NCI-H460 (cell line): ENCODE measurements around the gene LHPP. TPM values are rescaled to one million over a fixed set of nuclear protein-coding genes. Genes with fewer than 3 reads are reported as not detected.

Source experiments
- DNase-seq: peaks from one replicate; pipeline ENCODE4 v3.0.0-alpha.2; 2016; ENCODE audit warnings: low read depth; ENCODE audit errors: extremely low read depth
- total RNA-seq: library from RNA; depleted of rRNA; stranded (reverse); fragments of >200 nt; shearing (Covaris generic); gene quantifications from 2 replicates; pipeline ENCODE4 v1.2.3, GENCODE V29; 2014

Gene LHPP
- total RNA-seq, 1 experiment from 2014 or later = 1.6 TPM

- DNase-seq = no peak
Measured at GRCh38 chr10:124494046-124494807, 32.6 kb downstream of the LHPP start.

GRCh38 chr10:124495162-124495561 is 33.5 kb downstream of the LHPP start:
- no peak for DNase-seq

GRCh38 chr10:124495725-124496124 is 34.1 kb downstream of the LHPP start:
- DNase-seq = no peak

- no peak for DNase-seq
Measured at GRCh38 chr10:124496150-124496549, 34.5 kb downstream of the LHPP start.

- no peak for DNase-seq
Measured at GRCh38 chr10:124496620-124497019, 35.0 kb downstream of the LHPP start.

GRCh38 chr10:124497196-124497881 is 35.7 kb downstream of the LHPP start:
- no peak for DNase-seq

- DNase-seq = no peak
Measured at GRCh38 chr10:124498056-124498455, 36.4 kb downstream of the LHPP start.

- DNase-seq = no peak
Measured at GRCh38 chr10:124500757-124501156, 39.1 kb downstream of the LHPP start.

- no peak for DNase-seq
Measured at GRCh38 chr10:124504711-124505110, 43.1 kb downstream of the LHPP start.

- DNase-seq = no peak
Measured at GRCh38 chr10:124505279-124505678, 43.7 kb downstream of the LHPP start.

GRCh38 chr10:124508070-124508667 is 46.5 kb downstream of the LHPP start:
- DNase-seq = no peak

GRCh38 chr10:124508907-124509454 is 47.4 kb downstream of the LHPP start:
- no peak for DNase-seq

- DNase-seq = no peak
Measured at GRCh38 chr10:124509880-124510632, 48.4 kb downstream of the LHPP start.

- DNase-seq = no peak
Measured at GRCh38 chr10:124510759-124511158, 49.1 kb downstream of the LHPP start.

GRCh38 chr10:124511205-124512039 is 49.8 kb downstream of the LHPP start:
- DNase-seq = no peak

GRCh38 chr10:124512040-124512428 is 50.4 kb downstream of the LHPP start:
- no peak for DNase-seq

GRCh38 chr10:124512600-124512999 is 51.0 kb downstream of the LHPP start:
- DNase-seq = no peak

GRCh38 chr10:124515244-124515970 is 53.8 kb downstream of the LHPP start:
- no peak for DNase-seq

- DNase-seq = no peak
Measured at GRCh38 chr10:124516181-124516580, 54.6 kb downstream of the LHPP start.
